ENCODE measurements around the gene NRXN3. TPM values are rescaled to one million over a fixed set of nuclear protein-coding genes. Genes with fewer than 3 reads are reported as not detected.

NRXN3 gene
- total RNA-seq, 1 experiment from 2014 or later: not detected

DNA sequence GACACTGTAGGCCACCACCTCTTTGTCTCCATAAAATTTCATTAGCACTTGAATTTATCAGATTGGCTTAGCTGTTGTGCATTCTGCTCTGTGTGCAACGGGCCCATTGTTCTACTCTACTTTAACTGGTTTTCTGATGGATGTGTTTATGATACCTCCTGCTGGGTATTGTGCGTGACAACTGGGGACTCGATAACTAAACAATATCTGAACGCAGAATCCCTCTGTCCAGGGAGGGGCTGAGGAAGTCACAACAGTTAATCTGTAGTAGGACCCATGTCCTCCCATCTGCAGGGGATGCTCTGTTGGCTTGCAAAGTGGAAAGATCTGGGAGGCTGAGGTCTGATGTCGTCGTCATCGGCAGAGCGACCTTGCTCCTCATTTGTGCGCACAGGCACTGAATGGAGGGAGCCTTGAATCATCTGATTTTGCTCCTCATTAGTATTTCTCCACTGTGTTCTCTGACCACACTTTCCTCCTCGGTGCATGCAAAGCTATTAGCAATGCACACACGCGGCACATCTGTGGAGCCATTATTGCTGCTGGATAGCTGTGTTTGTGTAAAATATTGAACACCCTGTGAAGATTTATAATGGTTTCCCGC, 422.5 kb downstream of the NRXN3 start:
- ChIA-PET RAD21 (ENCODE audit: low non-redundant PET in 1 of 2, low total read pairs in 2 of 2, uncharacterized antibody in 2 of 2, unreplicated experiment in 2 of 2) (no interaction called here), CTCF (no interaction called here), POLR2A (no interaction called here)
- Histone ChIP-seq H3K9me3 (ENCODE audit: control insufficient read depth in 1 of 2, insufficient read depth in 1 of 2, low read depth in 1 of 2, low read length in 2 of 2) (no peaks in the 10 kb centered on the region), H3K4me1 (ENCODE audit: control insufficient read depth in 1 of 2, insufficient read depth in 2 of 2, low read length in 2 of 2) (no peaks in the 10 kb centered on the region), H3K27me3 (ENCODE audit: insufficient read depth, low read length) (no peaks in the 10 kb centered on the region), H2AFZ (ENCODE audit: low read depth, low read length, poor library complexity, severe bottlenecking) (no peak overlapping the region), H3K27ac (ENCODE audit: low read depth, low read length) (no peak overlapping the region), H4K20me1 (ENCODE audit: insufficient read depth) (no peaks in the 10 kb centered on the region), H3K79me2 (ENCODE audit: insufficient read depth, low read length) (no peaks in the 10 kb centered on the region), H3K9me2 (ENCODE audit: insufficient read depth) (no peaks in the 10 kb centered on the region), H3K4me3 (replicated peaks in 1 of 2; ENCODE audit: low read depth in 1 of 2, low read length in 2 of 2) (no peak overlapping the region), H3K4me2 (ENCODE audit: low read length) (no peak overlapping the region), H3K9ac (ENCODE audit: low read length) (no peak overlapping the region), H3K36me3 (ENCODE audit: control insufficient read depth in 1 of 2, insufficient read depth in 2 of 2, low read length in 2 of 2) (no peaks in the 10 kb centered on the region)
- ATAC-seq (no peak), DNase-seq (ENCODE audit: low read depth, low spot score) (no peak)
- intact Hi-C loops (cut with micrococcal nuclease): loop anchor here (10.0 kb wide), 1 partner anchor 428 kb away; no protein-coding TSS in a partner anchor
- TF ChIP-seq ZBTB33 (IDR thresholded peaks at IDR 0.05; ENCODE audit: extremely low read depth, insufficient replicate concordance, low read length): no peak
- no peak for TF ChIP-seq ZNF274 (IDR thresholded peaks at IDR 0.05; ENCODE audit: low read depth, low read length)
- TF ChIP-seq YY1 (IDR thresholded peaks at IDR 0.05; ENCODE audit: extremely low read depth, insufficient replicate concordance, low read depth, low read length): no peak
- TF ChIP-seq REST (IDR thresholded peaks at IDR 0.05; ENCODE audit: low read depth): no peak
- no peak for TF ChIP-seq SRF (IDR thresholded peaks at IDR 0.05; ENCODE audit: low read depth)
- TF ChIP-seq POLR2AphosphoS5 (IDR thresholded peaks at IDR 0.05; ENCODE audit: low read depth, low read length): no peak
- no TSS peak for BruUV-seq (replicated peaks)

Data from HCT116 (cell line).